Choroid plexus epithelial cell (primary cell): ENCODE measurements around the gene SPANXN5.
"Not testable (repeated sequence)": the region's sequence is repeated elsewhere in the genome, so short reads cannot be mapped to it uniquely, and the experiment has no call there.

Experiments used
- DNase-seq: peaks from one replicate; pipeline ENCODE4 v3.0.0-alpha.2; 2010; ENCODE audit warnings: low read depth
- H3K4me3 ChIP-seq: 2 replicates; pipeline ENCODE4 v1.5.1; 2011; ENCODE audit warnings: low read depth, mild to moderate bottlenecking, control low read depth, low read length, moderate library complexity

The SPANXN5 gene

DNA sequence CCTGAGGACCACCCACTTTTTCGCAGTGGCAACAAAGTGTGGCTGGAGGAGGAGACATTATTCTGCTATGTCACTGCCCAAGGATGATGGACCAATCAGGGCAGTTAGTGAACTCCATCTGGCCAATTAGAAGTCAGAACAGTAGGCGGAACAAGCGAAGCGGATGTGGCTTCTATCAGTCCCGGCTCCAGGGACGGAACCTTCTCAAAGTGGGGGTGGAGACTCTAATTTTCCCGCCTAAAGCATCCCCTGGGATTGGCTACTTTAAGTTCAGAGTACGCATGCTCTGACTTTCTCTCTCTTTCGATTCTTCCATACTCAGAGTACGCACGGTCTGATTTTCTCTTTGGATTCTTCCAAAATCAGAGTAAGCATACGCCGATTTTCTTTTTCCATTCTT lies 46.3 kb downstream of the SPANXN5 start, which contains the start of gene SSX2B:
TSS of gene SSX2B (plus strand) at position 301 of the 400 bp plus-strand sequence. CDS start 1,429 bp downstream, outside the sequence.
- not testable (repeated sequence) for H3K4me3 ChIP-seq, DNase-seq
